A204.1 (cell line): Measurements from ENCODE around the gene NDUFB2.
"Not testable (repeated sequence)": the region's sequence is repeated elsewhere in the genome, so short reads cannot be mapped to it uniquely, and the experiment has no call there.

ENCODE experiments used
- FAIRE-seq: peaks from 2 replicates; lab custom pipeline; 2012; peaks lifted over from hg19 to GRCh38; lab: Jason Lieb, UNC

Gene NDUFB2

DNA sequence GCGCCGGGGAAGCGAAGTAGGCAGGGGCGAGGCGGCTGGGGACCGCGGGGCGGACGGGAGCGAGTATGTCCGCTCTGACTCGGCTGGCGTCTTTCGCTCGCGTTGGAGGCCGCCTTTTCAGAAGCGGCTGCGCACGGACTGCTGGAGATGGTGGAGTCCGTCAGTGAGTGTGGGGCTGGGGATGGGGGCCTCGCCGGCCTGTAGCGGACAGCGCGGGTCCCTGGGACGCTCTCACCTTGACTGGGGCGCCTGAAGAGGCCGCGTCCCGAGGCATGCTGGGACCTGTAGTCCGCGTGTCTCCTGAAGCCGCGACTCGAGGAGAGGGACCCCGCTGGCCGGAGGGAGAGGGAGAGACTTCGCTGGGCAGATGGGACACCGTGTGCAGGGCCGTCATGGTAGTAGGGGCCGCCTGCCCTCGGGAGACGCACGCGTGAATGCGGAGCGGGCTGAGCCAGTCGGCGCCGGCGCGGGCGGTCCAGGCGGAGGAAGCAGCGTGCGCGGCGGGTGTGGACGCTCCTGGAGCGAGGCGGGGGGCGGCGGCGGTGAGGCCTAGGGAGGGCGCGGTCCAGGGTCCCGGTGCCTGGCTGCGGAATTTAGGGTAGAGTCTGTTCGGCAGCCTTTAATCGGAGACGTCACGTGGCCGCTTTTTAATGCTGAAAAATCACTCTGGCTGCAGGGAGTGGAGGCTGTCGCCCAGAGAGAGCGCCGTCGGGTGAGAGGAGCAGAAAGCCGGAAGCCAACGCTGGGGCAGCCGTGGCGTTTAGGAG is at the start of gene NDUFB2:
Gene NDUFB2, plus strand, starts transcription at position 29 of the 767 bp plus-strand sequence. Its CDS starts 37 bp downstream, at position 66.
- FAIRE-seq = no peak

DNA sequence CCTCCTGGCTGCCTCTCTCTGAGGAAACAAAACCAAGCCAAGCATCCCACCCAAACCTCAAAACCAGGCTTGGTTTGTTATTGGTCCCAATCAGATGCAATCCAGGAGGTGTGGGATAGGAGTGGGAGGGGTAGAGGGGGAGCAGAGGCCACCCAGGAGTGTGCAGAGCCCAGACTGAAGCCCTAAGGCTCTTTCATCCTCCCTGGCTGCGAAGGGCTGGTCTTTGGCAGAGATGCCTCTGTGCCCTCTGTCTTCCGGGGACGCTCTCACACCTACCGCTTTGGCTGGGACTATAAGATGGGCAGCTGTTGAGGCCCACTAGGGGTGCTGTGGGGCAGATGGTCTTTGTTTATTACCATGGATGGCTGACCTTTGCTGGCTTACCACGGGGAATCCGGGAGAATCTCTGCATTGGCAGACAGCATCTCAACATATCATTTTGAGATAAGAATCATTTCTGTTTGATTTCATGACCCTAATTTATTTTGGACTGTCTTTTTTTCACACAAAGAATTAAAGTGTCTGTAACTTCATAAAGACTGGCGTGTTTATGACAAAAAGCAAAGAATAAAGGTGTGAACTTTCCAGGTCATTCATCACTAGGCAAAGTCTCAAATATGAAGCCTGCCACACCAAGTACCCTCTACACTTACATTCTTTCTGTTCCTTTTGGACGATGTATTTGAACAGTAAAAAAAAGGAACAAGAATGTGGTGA is 49.4 kb upstream of the NDUFB2 start:
- FAIRE-seq = no peak

DNA sequence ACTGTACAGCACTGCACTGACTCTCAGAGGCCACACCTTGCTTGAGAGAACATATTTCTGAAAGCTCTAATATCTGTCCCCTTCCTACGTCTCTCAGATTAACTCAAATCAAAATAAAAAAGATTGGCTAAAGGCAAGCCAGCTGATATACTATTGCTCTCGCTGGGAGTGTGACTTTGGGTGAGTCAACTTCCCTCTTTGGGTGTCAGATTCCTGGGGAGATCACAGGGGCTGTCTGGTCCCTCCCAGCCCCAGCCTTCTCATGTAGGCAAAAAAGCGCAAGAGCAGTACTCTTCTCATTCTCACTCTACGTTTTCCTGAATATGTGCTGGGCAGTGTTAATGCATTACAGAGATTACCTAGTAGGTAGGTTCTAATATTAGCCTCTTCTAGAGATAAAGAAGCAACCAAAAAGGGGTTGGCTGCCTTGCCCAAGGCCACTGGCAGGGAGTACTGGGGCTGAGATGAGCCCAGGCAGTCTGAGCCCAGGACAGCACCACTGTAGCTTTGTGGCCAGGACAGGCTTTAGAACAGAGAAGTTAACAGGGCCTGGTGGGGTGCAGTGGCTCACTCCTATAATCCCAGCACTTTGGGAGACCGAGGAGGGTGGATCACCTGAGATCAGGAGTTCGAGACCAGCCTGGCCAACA is 46.8 kb upstream of the NDUFB2 start:
- FAIRE-seq = no peak

DNA sequence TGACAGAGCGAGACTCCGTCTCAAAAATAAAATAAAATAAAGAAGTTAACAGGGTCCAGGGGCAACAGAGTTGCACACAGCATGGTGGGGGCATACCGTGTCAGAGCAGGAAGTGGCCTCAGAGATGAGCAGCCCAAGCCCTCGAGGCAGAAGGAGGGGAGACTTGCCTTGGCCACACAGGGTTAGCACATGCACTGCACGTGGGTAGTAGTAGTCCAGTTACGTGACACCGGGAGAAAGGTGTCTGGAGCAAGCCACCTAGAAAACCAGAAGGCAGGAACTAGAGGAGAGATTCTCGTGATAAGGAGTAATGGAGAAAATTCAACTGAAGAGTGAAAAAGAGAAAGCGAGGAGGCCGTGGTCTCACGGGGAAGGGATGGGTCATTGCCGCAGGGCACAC is 46.1 kb upstream of the NDUFB2 start:
- FAIRE-seq = no peak

DNA sequence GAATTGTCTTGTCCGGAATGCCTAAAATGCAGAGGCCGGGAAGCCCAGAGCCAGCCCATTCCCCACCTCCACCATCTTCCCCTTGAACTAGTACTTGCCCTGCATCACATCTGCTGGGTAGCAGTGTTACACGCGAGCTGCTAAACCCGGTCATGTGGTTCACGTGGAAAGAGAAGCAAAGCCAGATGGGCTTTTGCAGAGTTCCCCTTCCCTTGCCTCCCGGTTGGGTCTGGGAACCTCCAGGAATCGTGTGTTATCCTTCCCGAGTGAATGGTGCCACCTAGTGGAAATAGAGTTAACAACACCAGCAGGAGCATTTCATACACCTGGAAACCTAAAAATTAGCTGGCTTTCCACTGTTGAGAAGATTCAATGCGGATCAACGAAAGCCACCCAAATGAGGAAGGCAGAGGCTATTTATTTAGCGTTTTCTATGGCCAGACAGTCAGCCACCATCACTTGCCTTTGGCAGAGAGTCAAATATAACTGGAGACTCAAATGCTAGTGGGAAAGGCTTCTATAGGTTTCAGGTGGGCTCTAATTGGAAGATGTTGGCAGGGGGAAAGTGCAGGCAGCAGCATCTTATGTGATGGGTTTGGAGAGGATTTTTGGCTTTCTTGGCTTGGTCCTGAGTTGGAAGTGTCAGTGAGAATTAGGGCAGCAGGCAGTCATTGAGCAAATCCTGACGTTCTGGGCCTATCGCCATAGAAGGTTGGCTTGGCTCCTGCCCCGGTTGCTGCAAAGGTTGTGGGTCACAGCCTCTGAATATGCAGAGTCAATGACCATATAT is 43.0 kb upstream of the NDUFB2 start:
- peak; percentile 76 for FAIRE-seq

DNA sequence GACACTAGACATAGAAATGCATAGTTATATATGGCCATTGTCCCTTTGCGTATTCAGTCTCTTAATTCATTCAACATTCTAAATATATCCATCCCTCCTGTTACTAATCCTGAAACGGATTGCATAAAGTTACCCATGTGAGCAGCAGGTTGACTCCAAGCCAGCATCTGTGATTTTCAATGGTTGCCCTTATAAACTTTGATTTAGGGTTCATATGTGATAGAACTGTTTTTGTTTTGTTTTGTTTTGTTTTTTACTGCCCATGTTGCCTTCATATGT is 42.5 kb upstream of the NDUFB2 start:
- FAIRE-seq = no peak

DNA sequence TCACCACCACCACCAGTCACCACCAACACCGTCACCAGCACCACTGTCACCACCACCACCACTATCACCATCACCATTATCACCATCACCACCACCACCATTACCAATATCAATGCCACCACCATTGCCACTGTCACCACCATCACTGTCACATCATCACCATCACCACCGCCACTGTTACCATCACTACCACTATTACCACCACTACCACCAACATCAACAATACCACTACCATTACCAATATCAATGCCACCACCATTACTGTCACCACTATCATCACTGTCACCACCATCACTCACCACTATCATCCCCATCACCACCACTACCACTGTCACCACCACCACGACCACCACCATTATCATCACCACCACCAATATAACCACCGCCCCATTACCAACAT is 41.8 kb upstream of the NDUFB2 start:
- no peak for FAIRE-seq

DNA sequence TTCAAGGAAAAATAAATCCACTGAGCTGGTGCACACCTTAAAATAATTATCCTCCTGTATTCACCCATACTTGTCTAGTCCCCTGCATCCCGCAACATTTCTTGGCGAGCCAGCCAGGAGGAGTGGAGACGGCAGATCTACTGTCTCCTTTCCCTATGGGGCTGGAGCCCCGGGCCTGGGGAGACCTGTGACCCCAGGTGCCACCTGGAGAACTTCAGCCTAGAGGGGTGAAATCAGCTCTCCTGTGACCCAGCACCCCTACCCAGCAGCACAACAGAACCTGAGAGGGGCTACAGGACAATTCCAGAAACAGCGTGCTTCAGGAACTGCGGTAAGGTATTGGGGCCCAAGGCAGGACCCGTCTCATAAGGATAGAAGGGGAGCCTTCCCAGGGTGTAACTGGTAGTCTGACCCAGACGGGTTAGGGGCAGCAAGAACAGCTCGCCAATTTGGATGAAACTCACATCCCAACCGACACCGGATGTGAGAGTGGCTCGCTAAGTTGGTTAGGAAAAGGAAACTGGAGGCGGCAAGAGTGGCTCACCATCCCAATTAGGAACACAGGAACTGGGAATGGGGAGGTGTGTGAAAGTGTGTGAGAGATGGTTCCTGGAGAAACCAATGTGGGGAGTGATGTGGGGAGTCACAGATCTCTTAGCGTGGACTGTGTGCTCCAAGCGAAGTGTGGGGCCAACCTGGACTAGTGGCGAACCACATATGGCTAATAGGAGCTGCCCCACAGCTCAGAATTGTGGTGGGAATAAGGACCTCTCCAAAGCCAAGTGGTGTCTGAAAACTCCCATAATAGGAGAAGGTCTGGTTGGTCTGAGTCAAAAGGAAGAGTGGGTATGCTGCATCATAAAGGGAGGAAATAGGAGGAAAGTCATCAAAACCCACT is 40.7 kb upstream of the NDUFB2 start:
- no peak for FAIRE-seq

DNA sequence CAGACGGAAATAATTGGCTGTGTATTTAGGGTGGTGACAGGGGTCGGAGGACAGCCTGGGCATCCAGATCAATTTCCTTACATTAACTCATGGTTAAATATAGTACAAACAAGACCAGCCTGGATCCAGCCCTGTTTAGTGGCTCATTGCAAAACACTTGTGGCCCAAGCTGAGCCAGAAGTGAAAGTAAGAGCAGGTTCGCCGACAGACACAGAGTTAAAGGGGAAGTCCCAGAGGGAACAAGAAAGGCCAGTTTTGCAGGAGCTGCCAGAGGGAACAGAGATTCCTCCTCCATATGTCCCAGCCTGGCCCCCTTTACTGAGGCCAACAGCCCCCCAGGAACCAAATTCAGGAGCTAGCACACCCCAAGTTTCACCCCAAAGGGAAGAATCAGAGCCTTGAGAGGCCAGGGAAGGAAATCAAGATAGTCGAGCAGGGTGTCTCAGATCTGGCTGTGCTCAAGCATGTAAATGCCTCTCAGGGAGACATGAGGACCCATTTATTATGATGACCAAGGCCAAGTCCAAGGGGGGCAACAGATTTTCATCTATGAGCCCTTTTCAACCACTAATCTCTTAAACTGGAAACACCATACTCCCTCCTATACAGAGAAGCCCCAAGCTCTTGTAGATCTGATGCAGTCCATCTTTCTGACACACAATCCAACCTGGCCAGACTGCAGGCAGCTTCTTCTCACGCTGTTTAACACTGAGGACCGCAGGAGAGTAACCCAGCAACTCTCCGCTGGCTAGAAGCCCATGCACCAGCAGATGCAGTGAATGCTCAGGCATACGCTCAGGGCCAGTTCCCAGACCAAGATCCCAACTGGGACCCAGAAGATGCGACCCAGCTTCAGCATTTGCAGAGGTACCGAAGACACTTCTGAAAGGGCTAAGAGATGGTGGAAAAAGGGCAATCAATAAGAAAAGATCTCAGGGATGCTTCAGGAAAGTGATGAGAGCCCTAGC is 39.7 kb upstream of the NDUFB2 start:
- peak; percentile 72 for FAIRE-seq

DNA sequence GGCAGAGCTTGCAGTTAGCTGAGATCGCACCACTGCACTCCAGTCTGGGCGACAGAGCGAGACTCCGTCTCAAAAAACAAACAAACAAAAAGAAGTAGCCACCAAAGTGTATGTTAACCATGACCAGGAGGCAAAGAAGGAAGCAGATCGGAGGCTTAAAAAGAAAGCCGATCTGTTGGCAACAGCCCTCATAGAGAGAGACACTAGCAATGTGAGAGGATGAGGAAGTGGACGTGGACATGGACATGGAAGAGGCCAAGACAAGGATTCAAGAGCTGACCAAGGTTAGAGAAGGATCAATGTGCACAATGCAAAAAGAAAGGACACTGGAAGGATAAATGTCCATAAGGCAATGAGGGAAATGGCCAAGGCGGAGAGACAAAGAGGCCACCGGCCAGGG is 38.6 kb upstream of the NDUFB2 start:
- FAIRE-seq = no peak

DNA sequence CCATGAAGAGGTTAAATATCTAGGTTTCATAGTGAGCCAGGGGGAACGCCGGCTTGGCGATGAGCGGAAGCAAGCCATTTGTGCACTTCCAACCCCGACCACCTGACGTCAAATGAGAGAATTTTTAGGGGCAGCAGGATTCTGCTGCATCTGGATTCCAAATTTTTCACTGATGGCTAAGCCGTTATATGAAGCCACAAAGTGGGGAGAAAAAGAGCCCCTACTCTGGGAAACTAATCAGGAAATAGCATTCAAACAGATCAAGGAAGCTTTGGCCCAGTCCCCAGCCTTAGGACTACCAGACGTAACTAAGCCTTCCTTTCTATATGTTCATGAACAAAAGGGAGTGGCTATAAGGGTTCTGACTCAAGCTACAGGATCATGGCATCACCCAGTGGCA is 36.7 kb upstream of the NDUFB2 start:
- FAIRE-seq = no peak

DNA sequence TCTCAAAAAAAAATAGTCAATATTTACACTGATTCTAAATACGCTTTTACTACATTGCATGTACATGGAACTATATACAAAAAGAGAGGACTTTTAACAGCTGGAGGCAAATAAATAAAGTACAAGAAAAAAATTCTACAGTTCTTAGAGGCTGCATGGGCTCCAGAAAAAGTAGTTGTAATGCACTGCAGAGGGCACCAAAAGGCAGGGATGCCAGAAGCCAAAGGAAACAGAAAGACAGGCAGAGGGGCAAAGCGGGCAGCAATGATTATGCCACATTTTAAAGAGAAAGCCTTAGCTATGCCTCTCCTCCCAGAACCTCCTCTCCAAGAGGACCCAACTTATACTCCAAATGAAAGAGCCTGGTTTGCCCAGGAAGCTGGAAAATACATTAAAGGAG is 35.4 kb upstream of the NDUFB2 start:
- FAIRE-seq = no peak

DNA sequence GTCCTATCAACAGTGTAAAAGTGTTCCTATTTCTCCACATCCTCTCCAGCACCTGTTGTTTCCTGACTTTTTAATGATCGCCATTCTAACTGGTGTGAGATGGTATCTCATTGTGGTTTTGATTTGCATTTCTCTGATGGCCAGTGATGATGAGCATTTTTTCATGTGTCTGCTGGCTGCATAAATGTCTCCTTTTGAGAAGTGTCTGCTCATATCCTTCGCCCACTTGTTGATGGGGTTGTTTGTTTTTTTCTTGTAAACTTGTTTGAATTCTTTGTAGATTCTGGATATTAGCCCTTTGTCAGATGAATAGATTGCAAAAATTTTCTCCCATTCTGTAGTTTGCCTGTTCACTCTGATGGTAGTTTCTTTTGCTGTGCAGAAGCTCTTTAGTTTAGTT is 33.6 kb upstream of the NDUFB2 start:
- not testable (repeated sequence) for FAIRE-seq

DNA sequence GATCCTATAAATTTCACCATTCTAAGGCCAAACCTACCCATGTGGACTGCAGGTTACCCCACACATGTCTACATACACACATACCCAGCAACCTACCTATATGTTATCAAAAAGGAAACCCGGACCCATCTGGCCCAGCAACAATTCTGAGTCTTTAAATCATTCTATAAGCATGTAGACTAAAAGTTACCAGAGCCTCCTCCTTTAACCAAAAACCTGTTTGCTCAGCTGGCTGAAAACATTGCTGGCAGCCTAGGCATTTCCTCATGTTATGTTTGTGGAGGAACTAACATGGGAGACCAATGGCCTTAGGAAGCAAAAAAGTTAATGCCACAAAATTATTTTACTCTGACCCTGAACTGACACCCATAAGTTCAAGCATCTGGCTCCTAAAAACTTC is 29.0 kb upstream of the NDUFB2 start:
- FAIRE-seq = no peak

DNA sequence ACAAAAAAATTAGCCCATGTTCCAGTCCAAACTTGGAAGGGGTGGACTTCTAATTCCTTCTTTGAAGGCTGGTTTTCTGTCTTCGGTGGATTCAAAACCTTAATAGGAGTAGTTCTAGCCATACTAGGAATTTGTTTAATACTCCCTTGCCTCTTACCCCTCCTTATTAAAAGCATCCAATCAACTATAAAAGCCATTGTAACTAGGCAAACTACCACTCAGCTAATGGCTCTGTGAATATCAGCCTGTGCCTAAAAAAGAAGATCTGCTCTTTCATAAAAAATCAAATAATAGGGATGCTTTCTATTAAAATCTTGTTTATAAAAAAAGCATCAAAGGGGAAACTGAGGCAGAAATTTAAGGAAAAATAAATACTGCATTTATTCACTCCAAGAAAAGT is 27.9 kb upstream of the NDUFB2 start:
- FAIRE-seq = no peak

DNA sequence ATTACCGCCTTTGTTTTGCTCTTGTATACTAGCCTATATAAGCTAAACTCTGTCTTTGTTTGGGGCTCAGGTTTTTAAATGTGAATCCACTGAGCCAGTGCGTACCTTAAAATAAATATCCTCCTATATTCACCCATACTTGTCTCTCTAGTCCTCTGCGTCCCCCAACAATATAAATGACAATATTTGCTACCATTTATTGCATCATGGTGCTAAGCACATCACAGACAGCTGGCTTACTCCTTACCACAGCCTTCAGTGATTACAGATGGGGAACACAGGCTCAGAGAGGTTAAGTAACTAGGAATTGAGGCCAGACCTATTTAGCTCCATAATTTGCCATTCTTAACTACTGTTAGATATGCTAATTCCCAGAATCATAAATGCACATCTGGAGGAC is 27.2 kb upstream of the NDUFB2 start:
- FAIRE-seq = no peak

DNA sequence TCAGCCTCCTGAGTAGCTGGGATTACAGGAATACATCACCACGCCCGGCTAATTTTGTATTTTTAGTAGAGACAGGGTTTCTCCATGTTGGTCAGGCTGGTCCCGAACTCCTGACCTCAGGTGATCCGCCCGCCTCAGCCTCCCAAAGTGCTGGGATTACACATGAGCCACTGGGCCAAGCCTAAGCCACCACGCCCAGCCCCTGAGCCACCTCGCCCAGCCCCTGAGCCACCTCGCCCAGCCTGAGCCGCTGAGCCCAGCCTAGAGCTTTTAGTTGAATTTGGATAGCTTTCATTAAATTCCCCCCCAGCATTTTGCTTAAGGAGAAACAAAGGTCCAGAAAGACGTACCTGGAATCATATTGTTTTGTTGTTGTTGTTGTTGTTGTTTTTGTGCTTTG is 26.6 kb upstream of the NDUFB2 start:
- FAIRE-seq = not testable (repeated sequence)

DNA sequence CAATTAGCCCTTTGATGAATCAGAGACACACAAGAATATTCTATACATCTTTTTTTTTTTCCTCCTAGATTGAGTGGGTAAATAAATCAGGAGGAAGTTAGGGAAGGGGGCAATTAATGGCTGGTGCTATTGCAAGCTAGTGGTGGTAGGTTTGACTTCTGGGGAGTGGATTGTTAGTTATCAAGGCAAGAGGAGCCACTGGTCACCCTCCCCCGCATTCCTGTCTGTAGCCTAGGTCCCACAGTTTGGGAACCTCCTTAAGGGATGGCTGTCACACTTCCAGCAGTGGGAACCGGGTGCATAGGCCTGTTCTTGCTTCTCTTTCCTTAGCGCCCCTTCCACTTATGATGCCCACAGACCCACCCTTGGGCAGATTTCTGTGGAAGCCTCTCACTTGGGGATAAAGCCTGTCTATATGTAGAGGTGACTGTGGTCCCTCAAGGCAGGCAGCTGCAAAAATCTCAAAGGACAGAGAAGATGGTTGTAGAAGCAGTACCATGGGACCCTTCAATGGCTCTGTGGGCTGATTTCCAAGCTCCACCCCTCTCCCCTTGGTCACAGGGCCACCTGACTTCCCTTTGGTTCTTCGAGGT is 26.1 kb upstream of the NDUFB2 start:
- no peak for FAIRE-seq

DNA sequence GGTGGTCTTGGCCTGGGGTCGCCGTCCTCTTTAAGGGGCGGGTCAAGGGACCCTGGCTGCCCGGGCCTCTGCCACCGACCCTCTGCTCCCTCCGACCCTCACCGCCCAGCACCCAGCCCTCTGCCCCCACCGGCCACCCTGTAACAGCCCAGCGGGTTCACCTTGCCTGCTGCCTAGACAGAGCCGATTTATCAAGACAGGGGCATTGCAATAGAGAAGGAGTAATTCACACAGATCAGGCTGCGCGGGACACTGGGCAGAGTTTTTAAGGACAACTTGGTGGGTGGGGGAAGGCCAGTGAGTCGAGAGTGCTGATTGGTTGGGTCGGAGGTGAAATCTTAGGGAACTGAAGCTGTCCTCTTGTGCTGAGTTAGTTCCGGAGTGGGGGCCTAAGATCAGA is 24.5 kb upstream of the NDUFB2 start:
- no peak for FAIRE-seq

DNA sequence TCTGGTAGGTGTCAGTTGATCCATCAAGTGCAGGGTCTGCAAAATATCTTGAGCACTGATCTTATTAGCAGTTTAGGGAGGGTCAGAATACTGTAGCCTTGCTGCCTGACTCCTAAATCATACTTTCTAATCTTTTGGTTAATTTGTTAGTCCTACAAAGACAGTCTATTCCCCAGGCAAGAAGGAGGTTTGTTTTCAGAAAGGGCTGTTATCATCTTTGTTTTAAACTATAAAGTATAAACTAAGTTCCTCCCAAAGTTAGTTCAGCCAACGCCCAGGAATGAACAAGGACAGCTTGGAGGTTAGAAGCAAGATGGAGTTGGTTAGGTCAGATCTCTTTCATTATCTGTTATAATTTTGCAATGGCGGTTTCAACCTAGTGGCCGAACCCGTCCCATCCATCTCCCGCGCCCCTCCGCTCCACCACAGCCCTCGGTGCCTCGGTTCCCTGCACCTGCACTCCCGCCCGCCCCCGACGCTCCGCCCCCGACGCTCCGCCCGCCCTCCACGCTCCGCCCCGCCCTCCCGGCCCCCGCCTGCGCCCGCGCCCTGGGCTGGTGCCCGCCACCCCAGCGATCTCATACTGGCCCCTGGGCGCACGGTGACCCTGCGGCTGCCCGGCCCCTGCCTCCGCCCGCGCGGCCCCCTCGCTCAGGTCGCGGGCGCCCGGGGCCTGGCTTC is 24.0 kb upstream of the NDUFB2 start, which contains the start of gene ADCK2:
Gene ADCK2, plus strand, starts transcription at position 564 of the 681 bp plus-strand sequence. CDS start 386 bp downstream, outside the sequence.
- no peak for FAIRE-seq
